Measurements from ENCODE around the gene L3MBTL3. TPM values are rescaled to one million over a fixed set of nuclear protein-coding genes. Genes with fewer than 3 reads are reported as not detected.
A peak's percentile ranks its signal among the peaks of the same experiment; 100 is the strongest.

The L3MBTL3 gene
- total RNA-seq, 1 experiment from 2014 or later = 3.1 TPM

DNA sequence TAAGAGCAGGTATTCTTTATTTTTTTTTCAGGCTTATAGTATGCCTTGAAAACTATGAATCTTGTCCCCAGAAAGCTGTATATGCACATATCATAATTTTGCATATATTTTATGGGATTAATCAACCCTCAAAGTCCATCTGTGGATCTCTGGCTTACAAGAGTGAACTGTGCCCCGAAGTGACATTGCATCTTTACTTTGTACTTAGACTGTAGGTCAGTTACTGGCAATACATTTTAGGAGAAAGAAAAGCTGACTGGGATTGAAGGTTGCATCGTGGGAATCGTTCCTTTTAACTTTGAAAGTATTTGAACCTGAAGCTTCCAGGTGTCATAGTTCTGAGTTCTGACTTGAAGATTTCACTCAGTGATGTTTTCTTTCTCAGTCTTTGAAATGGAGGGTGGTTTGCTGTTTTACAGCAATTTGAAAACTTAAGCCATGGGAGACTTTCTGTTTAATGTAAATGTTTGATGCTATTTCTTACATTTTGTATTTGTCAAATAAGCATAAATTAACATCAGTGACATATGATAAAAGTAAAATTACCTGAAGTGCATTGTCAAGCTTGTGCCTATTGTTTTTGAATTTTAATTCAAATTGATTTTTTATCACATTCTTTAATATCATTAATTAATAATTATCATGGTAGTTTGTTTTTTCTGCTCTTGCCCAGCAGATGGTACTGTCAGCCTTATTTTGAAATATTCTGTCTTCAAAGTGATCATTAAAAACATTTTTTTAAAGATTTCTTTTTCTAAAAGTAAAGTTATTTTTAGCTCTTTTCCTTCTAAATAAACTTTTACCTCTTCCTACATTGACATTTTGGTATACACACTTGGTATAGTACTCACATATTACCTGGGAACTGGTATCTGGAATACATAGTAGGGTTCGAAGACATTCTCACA lies 29.0 kb downstream of the L3MBTL3 start:
- Histone ChIP-seq H3F3A (ENCODE audit: low read length, unreplicated experiment) (no peaks in the 10 kb centered on the region), H4K20me1 (ENCODE audit: low read length) (no peaks in the 10 kb centered on the region), H3K4me3 (ENCODE audit: low read length) (no peak overlapping the region), H3K4me1 (ENCODE audit: insufficient read depth, low read length) (no peaks in the 10 kb centered on the region), H3K36me3 (ENCODE audit: low read depth, low read length) (no peaks in the 10 kb centered on the region), H3K27me3 (ENCODE audit: low read length) (no peaks in the 10 kb centered on the region), H3K9me2 (replicated peaks; ENCODE audit: low read length) (no peaks in the 10 kb centered on the region), H3K79me2 (ENCODE audit: low read length) (no peaks in the 10 kb centered on the region), H3K4me2 (ENCODE audit: low read length) (no peak overlapping the region), H3K27ac (ENCODE audit: low read length) (no peak overlapping the region), H3K9me3 (ENCODE audit: low read length) (no peaks in the 10 kb centered on the region), H2AFZ (ENCODE audit: low read length) (no peak overlapping the region), H3K9ac (ENCODE audit: low read length) (no peak overlapping the region)
- intact Hi-C loops (cut with micrococcal nuclease) = loop anchor here (5.0 kb wide), 1 partner anchor 235 kb away; no protein-coding TSS in a partner anchor
- ATAC-seq (no peak), DNase-seq (no peak)
- BruUV-seq (replicated peaks) = no TSS peak
- POLR2A ChIA-PET (ENCODE audit: unreplicated experiment) = no interaction called here
- TF ChIP-seq, protein P1, sequence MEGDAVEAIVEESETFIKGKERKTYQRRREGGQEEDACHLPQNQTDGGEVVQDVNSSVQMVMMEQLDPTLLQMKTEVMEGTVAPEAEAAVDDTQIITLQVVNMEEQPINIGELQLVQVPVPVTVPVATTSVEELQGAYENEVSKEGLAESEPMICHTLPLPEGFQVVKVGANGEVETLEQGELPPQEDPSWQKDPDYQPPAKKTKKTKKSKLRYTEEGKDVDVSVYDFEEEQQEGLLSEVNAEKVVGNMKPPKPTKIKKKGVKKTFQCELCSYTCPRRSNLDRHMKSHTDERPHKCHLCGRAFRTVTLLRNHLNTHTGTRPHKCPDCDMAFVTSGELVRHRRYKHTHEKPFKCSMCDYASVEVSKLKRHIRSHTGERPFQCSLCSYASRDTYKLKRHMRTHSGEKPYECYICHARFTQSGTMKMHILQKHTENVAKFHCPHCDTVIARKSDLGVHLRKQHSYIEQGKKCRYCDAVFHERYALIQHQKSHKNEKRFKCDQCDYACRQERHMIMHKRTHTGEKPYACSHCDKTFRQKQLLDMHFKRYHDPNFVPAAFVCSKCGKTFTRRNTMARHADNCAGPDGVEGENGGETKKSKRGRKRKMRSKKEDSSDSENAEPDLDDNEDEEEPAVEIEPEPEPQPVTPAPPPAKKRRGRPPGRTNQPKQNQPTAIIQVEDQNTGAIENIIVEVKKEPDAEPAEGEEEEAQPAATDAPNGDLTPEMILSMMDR (conservative IDR thresholded peaks at IDR 0.05; ENCODE audit: low read depth, low read length) = peak; percentile 29; the same call in 1 of the 2 replicates
- TF ChIP-seq EZH2 (IDR thresholded peaks at IDR 0.05; ENCODE audit: low read length, unreplicated experiment) = no peak
- CTCF ChIA-PET = no interaction called here

DNA sequence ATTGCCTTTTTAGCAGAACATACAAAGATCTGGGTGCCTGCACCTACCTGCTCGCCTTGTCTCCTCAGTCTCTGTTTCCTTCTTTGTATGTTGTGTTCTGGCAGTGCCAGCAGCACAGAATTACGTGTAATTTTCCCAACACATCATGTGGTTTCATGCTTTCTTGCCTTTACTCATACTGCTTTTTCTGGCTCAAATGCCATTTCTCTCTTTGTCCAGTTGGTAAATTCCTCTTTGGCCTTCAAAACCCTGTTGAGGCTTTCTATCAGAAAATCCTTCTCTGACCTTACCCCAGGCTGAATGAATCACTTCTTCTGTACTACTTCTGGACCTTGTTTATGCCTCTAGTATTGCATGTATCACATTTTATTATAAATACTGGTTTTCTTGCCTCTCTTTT lies 31.8 kb downstream of the L3MBTL3 start:
- Histone ChIP-seq H3F3A (ENCODE audit: low read length, unreplicated experiment) (no peaks in the 10 kb centered on the region), H4K20me1 (ENCODE audit: low read length) (no peaks in the 10 kb centered on the region), H3K27me3 (ENCODE audit: low read length) (no peaks in the 10 kb centered on the region), H3K27ac (ENCODE audit: low read length) (no peak overlapping the region), H3K9ac (ENCODE audit: low read length) (no peak overlapping the region), H3K4me2 (ENCODE audit: low read length) (no peak overlapping the region), H3K4me1 (ENCODE audit: insufficient read depth, low read length) (no peaks in the 10 kb centered on the region), H2AFZ (ENCODE audit: low read length) (no peak overlapping the region), H3K9me2 (replicated peaks; ENCODE audit: low read length) (no peaks in the 10 kb centered on the region), H3K4me3 (ENCODE audit: low read length) (no peak overlapping the region), H3K36me3 (ENCODE audit: low read depth, low read length) (no peaks in the 10 kb centered on the region), H3K9me3 (ENCODE audit: low read length) (no peaks in the 10 kb centered on the region), H3K79me2 (ENCODE audit: low read length) (no peaks in the 10 kb centered on the region)
- TF ChIP-seq EZH2phosphoT487 (IDR thresholded peaks at IDR 0.05; ENCODE audit: borderline replicate concordance, low read length) (no peak), EZH2 (IDR thresholded peaks at IDR 0.05; ENCODE audit: low read length, unreplicated experiment) (no peak)
- TF ChIP-seq, protein P1 (conservative IDR thresholded peaks at IDR 0.05; ENCODE audit: low read depth, low read length) = no peak
- CTCF ChIA-PET = no interaction called here
- intact Hi-C loops (cut with micrococcal nuclease) = no loop called here
- BruUV-seq (replicated peaks) = no TSS peak
- no peak for ATAC-seq
- DNase-seq = no peak
- POLR2A ChIA-PET (ENCODE audit: unreplicated experiment) = no interaction called here

DNA sequence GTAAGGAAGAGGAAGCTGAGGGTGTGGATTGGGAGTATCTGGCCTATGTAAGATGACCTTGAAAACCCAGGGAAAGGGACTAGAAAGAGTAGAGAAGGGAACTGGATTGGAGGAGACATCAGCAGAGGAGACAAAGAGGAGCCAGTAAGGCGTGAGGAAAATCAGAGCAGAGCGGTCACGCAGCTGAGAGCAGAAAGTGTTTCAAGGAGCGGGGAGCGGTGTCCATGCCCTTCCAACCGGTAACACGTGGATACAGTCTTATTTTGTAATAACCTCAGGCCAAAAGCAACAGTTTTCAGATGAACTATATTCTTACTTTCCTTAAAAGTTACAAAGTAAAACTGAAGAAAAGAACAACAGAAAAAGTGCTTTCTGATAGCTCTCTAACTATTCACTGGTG lies 36.3 kb downstream of the L3MBTL3 start:
- POLR2A ChIA-PET (ENCODE audit: unreplicated experiment) = no interaction called here

More for the DNA sequence above, 36.3 kb downstream of the L3MBTL3 start:
- no peak for TF ChIP-seq EZH2 (IDR thresholded peaks at IDR 0.05; ENCODE audit: low read length, unreplicated experiment)
- TF ChIP-seq EZH2phosphoT487 (IDR thresholded peaks at IDR 0.05; ENCODE audit: borderline replicate concordance, low read length) = no peak
- TF ChIP-seq, protein P1 (conservative IDR thresholded peaks at IDR 0.05; ENCODE audit: low read depth, low read length) = no peak
- Histone ChIP-seq H3F3A (ENCODE audit: low read length, unreplicated experiment) (no peaks in the 10 kb centered on the region), H3K9me3 (ENCODE audit: low read length) (no peaks in the 10 kb centered on the region), H3K36me3 (ENCODE audit: low read depth, low read length) (no peaks in the 10 kb centered on the region), H3K79me2 (ENCODE audit: low read length) (no peaks in the 10 kb centered on the region), H3K4me3 (ENCODE audit: low read length) (no peak overlapping the region), H3K27me3 (ENCODE audit: low read length) (no peaks in the 10 kb centered on the region), H3K27ac (ENCODE audit: low read length) (no peak overlapping the region), H3K9ac (ENCODE audit: low read length) (no peak overlapping the region), H2AFZ (ENCODE audit: low read length) (no peak overlapping the region), H3K4me2 (ENCODE audit: low read length) (no peak overlapping the region), H3K4me1 (ENCODE audit: insufficient read depth, low read length) (no peaks in the 10 kb centered on the region), H3K9me2 (replicated peaks; ENCODE audit: low read length) (no peaks in the 10 kb centered on the region), H4K20me1 (ENCODE audit: low read length) (no peaks in the 10 kb centered on the region)
- no peak for ATAC-seq
- CTCF ChIA-PET = no interaction called here
- no peak for DNase-seq
- no TSS peak for BruUV-seq (replicated peaks)
- intact Hi-C loops (cut with micrococcal nuclease) = no loop called here
